OCI-LY1 (cell line): ENCODE measurements around the gene NAPEPLD.
A peak's percentile ranks its signal among the peaks of the same experiment; 100 is the strongest.
"Not testable (repeated sequence)": the region's sequence is repeated elsewhere in the genome, so short reads cannot be mapped to it uniquely, and the experiment has no call there.

Experiments used
- H2AFZ ChIP-seq: fragments of 200-600 bp; sonication (generic), shearing (Covaris generic); 2 replicates; pipeline ENCODE4 v1.6.0; 2014; ENCODE audit warnings: antibody characterized with exemption, mild to moderate bottlenecking, low read length
- H3F3A ChIP-seq: fragments of 200-600 bp; sonication (generic), shearing (Covaris generic); 2 replicates; pipeline ENCODE4 v1.6.0; 2014; ENCODE audit warnings: mild to moderate bottlenecking, antibody characterized with exemption, low read length, moderate library complexity; ENCODE audit not compliant: insufficient read depth
- H3K27ac ChIP-seq: fragments of 200-600 bp; sonication (generic); 2 replicates; pipeline ENCODE4 v1.5.1; 2014; ENCODE audit warnings: low read length, mixed run types, mild to moderate bottlenecking, low read depth; ENCODE audit not compliant: poor library complexity, severe bottlenecking
- H3K27me3 ChIP-seq: fragments of 200-600 bp; sonication (generic); 2 replicates; pipeline ENCODE4 v1.6.0; 2014; ENCODE audit warnings: antibody characterized with exemption, mild to moderate bottlenecking, low read length, moderate library complexity; ENCODE audit not compliant: insufficient read depth
- H3K36me3 ChIP-seq: fragments of 200-600 bp; sonication (generic); 2 replicates; pipeline ENCODE4 v1.6.1; 2014; ENCODE audit warnings: mild to moderate bottlenecking, antibody characterized with exemption, low read length, moderate library complexity, mixed read lengths; ENCODE audit not compliant: insufficient read depth
- H3K4me1 ChIP-seq: fragments of 200-600 bp; sonication (generic); 2 replicates; pipeline ENCODE4 v1.5.1; 2014; ENCODE audit warnings: mild to moderate bottlenecking, low read length, moderate library complexity; ENCODE audit not compliant: insufficient read depth, severe bottlenecking
- H3K4me2 ChIP-seq: fragments of 200-600 bp; sonication (generic), shearing (Covaris generic); 2 replicates; pipeline ENCODE4 v1.6.1; 2014; ENCODE audit warnings: low read length
- H3K4me3 ChIP-seq: fragments of 200-600 bp; sonication (generic); 2 replicates; pipeline ENCODE4 v1.5.1; 2014; ENCODE audit warnings: low read length, low read depth, mild to moderate bottlenecking, mixed read lengths; ENCODE audit not compliant: poor library complexity, severe bottlenecking
- H3K79me2 ChIP-seq: fragments of 200-600 bp; shearing (Covaris generic); 2 replicates; pipeline ENCODE4 v1.6.1; 2016; ENCODE audit warnings: mixed run types, low read length, mixed read lengths; ENCODE audit not compliant: insufficient read depth
- H3K9ac ChIP-seq: fragments of 200-600 bp; sonication (generic), shearing (Covaris generic); 2 replicates; pipeline ENCODE4 v1.6.1; 2014; ENCODE audit warnings: mild to moderate bottlenecking, low read length, mixed read lengths
- H3K9me2 ChIP-seq: fragments of 200-600 bp; sonication (generic), shearing (Covaris generic); 2 replicates; pipeline ENCODE4 v1.6.1; 2014; ENCODE audit warnings: low read depth, mild to moderate bottlenecking, low read length, mixed read lengths
- H3K9me3 ChIP-seq: fragments of 200-600 bp; shearing (Covaris generic); 2 replicates; pipeline ENCODE4 v1.6.1; 2014; ENCODE audit warnings: low read length, mixed read lengths
- H4K20me1 ChIP-seq: fragments of 200-600 bp; sonication (generic), shearing (Covaris generic); 2 replicates; pipeline ENCODE4 v1.6.0; 2016; ENCODE audit warnings: mild to moderate bottlenecking, low read length; ENCODE audit not compliant: insufficient read depth
- CTCF ChIP-seq: fragments of 200-600 bp; sonication (generic), shearing (Covaris generic); IDR thresholded peaks from 2 replicates; pipeline ENCODE4 v1.5.1; 2017; ENCODE audit warnings: mild to moderate bottlenecking, antibody characterized with exemption, low read length, moderate library complexity, mixed read lengths
- EZH2 ChIP-seq: fragments of 200-600 bp; sonication (generic), shearing (Covaris generic); IDR thresholded peaks from 2 replicates; pipeline ENCODE4 v1.8.0; 2017; ENCODE audit warnings: borderline replicate concordance, mixed run types, mild to moderate bottlenecking, antibody characterized with exemption, low read length, moderate library complexity, mixed read lengths

NAPEPLD gene

GRCh38 chr7:103149808-103150180, 895 bp upstream of the NAPEPLD start:
- peak overlapping the region; percentile 87 for H3K27ac ChIP-seq
- no peaks in the 10 kb centered on the region for H3K9me3 ChIP-seq
- H4K20me1 ChIP-seq, result no peaks in the 10 kb centered on the region
- peak overlapping the region; percentile 84 for H3K9ac ChIP-seq
- H3K36me3 ChIP-seq, result no peaks in the 10 kb centered on the region
- H3K27me3 ChIP-seq, result no peaks in the 10 kb centered on the region
- H3K4me1 ChIP-seq, result peaks cover 45% of the 10 kb centered on the region
- H3F3A ChIP-seq, result no peaks in the 10 kb centered on the region
- H2AFZ ChIP-seq, result peak overlapping the region; percentile 38
- peaks cover 39% of the 10 kb centered on the region for H3K79me2 ChIP-seq
- H3K9me2 ChIP-seq, result no peaks in the 10 kb centered on the region
- H3K4me2 ChIP-seq, result peak overlapping the region; percentile 83
- TF ChIP-seq CTCF (no peak), EZH2 (no peak)
- H3K4me3 ChIP-seq, result peak overlapping the region; percentile 74

- Histone ChIP-seq H3K27ac (peak overlapping the region; percentile 87), H3K4me3 (peak overlapping the region; percentile 74), H3F3A (no peaks in the 10 kb centered on the region), H3K9me2 (no peaks in the 10 kb centered on the region), H4K20me1 (no peaks in the 10 kb centered on the region), H3K27me3 (no peaks in the 10 kb centered on the region), H3K79me2 (peaks cover 52% of the 10 kb centered on the region), H2AFZ (0 out of 2 replicates have a peak overlapping the region, but pooled peaks have one; percentile 1), H3K4me2 (peak overlapping the region; percentile 83), H3K36me3 (peaks cover 7% of the 10 kb centered on the region; the same call in 1 of the 2 replicates), H3K9ac (peak overlapping the region; percentile 84), H3K9me3 (no peaks in the 10 kb centered on the region), H3K4me1 (peaks cover 37% of the 10 kb centered on the region)
- no peak for TF ChIP-seq CTCF
- TF ChIP-seq EZH2, result no peak
Measured at GRCh38 chr7:103148131-103148993, 537 bp downstream of the NAPEPLD start.

GRCh38 chr7:103144754-103145153, 4.1 kb downstream of the NAPEPLD start:
- not testable (repeated sequence) for H3K9ac ChIP-seq, H3K4me3 ChIP-seq, H2AFZ ChIP-seq, H3K4me2 ChIP-seq, H3K9me2 ChIP-seq, H3K27ac ChIP-seq, H3K27me3 ChIP-seq, H4K20me1 ChIP-seq, H3K9me3 ChIP-seq, H3F3A ChIP-seq
- Histone ChIP-seq H3K79me2 (peaks cover 63% of the 10 kb centered on the region), H3K36me3 (peaks cover 24% of the 10 kb centered on the region), H3K4me1 (peaks cover 29% of the 10 kb centered on the region)
